NCI-H1048 (cell line): ENCODE results near the gene HSD17B1.
"Not testable (repeated sequence)": the region's sequence is repeated elsewhere in the genome, so short reads cannot be mapped to it uniquely, and the experiment has no call there.

Experiments
- DNase-seq: peaks from one replicate; lab custom pipeline; 2025; lab: John Stamatoyannopoulos, UW

Gene HSD17B1

GRCh38 chr17:42525221-42525620, 27.5 kb upstream of the HSD17B1 start:
- no peak for DNase-seq

GRCh38 chr17:42526031-42526444, 26.7 kb upstream of the HSD17B1 start:
- DNase-seq = no peak

- no peak for DNase-seq
These were observed 24.8 kb upstream of the HSD17B1 start for GRCh38 chr17:42527932-42528331.

GRCh38 chr17:42529061-42529460, 23.7 kb upstream of the HSD17B1 start:
- no peak for DNase-seq

GRCh38 chr17:42530952-42531454, 21.7 kb upstream of the HSD17B1 start:
- no peak for DNase-seq

GRCh38 chr17:42531455-42532354, 21.0 kb upstream of the HSD17B1 start:
- DNase-seq = no peak

GRCh38 chr17:42535155-42536047, 17.3 kb upstream of the HSD17B1 start:
- DNase-seq = no peak

- peak; percentile 75 for DNase-seq
These were observed 16.7 kb upstream of the HSD17B1 start, which contains the start of gene NAGLU for GRCh38 chr17:42536048-42536371. Gene NAGLU (plus strand): TSS chr17:42536241. CDS start chr17:42536273, 32 bp downstream.

- no peak for DNase-seq
These were observed 16.2 kb upstream of the HSD17B1 start for GRCh38 chr17:42536372-42537155.

- DNase-seq = no peak
These were observed 15.4 kb upstream of the HSD17B1 start for GRCh38 chr17:42537156-42537805.

- DNase-seq = no peak
These were observed 14.8 kb upstream of the HSD17B1 start for GRCh38 chr17:42537826-42538451.

- DNase-seq = no peak
These were observed 14.2 kb upstream of the HSD17B1 start for GRCh38 chr17:42538482-42538881.

GRCh38 chr17:42540558-42540957, 12.2 kb upstream of the HSD17B1 start:
- not testable (repeated sequence) for DNase-seq

GRCh38 chr17:42541041-42541833, 11.5 kb upstream of the HSD17B1 start:
- DNase-seq = no peak

- no peak for DNase-seq
These were observed 9.3 kb upstream of the HSD17B1 start for GRCh38 chr17:42543190-42544079.

GRCh38 chr17:42544874-42545283, 7.8 kb upstream of the HSD17B1 start:
- no peak for DNase-seq

- not testable (repeated sequence) for DNase-seq
These were observed 6.8 kb upstream of the HSD17B1 start for GRCh38 chr17:42545755-42546505.

GRCh38 chr17:42547001-42547461, 5.7 kb upstream of the HSD17B1 start:
- no peak for DNase-seq
